SU-DHL-6 (cell line): ENCODE data around the gene EVC.

Source experiments
- EZH2phosphoT487 ChIP-seq: fragments of 200-600 bp; sonication (generic), shearing (Covaris generic); conservative IDR thresholded peaks from 2 replicates; pipeline ENCODE4 v1.6.1; 2018; ENCODE audit warnings: mild to moderate bottlenecking, antibody characterized with exemption, low read length, moderate library complexity, mixed read lengths
- TF ChIP-seq, protein P1 (sequence below): fragments of 200-600 bp; sonication (generic); IDR thresholded peaks from one replicate; pipeline ENCODE4 v1.5.1; 2017; ENCODE audit warnings: antibody characterized with exemption, mild to moderate bottlenecking, low read length, moderate library complexity; ENCODE audit not compliant: insufficient read depth, poor library complexity, severe bottlenecking

DNA sequence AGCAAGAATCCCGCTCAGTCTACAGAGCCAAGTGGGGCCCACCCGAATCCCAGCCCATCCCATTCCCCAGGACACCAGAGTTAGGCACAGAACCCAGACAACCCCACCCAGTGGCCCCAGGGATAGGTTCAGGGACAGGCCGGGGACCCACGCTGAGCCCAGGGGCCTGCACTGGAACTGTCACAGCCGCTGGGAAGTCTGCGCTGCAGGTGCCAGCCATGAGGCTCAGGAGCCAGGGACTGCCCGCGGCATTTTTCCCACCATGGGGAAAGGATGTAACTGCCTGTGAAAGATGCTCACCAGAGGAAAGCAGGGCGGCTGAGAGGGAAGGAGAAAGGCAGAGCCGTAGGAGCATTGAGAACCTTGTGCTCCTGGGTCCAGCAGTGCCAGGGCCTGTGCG lies 14.7 kb upstream of the EVC start:
- TF ChIP-seq, protein P1, sequence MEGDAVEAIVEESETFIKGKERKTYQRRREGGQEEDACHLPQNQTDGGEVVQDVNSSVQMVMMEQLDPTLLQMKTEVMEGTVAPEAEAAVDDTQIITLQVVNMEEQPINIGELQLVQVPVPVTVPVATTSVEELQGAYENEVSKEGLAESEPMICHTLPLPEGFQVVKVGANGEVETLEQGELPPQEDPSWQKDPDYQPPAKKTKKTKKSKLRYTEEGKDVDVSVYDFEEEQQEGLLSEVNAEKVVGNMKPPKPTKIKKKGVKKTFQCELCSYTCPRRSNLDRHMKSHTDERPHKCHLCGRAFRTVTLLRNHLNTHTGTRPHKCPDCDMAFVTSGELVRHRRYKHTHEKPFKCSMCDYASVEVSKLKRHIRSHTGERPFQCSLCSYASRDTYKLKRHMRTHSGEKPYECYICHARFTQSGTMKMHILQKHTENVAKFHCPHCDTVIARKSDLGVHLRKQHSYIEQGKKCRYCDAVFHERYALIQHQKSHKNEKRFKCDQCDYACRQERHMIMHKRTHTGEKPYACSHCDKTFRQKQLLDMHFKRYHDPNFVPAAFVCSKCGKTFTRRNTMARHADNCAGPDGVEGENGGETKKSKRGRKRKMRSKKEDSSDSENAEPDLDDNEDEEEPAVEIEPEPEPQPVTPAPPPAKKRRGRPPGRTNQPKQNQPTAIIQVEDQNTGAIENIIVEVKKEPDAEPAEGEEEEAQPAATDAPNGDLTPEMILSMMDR = no peak
- no peak for TF ChIP-seq EZH2phosphoT487
